Mesenchymal stem cell (in vitro differentiated cells and primary cell): ENCODE measurements around the gene SERINC5.

Experiments
- DNase-seq: peaks from one replicate; pipeline ENCODE4 v3.0.0-alpha.2; 2013
- H2AFZ ChIP-seq: one replicate; pipeline ENCODE4 v1.6.1; 2013; ENCODE audit warnings: low read depth, mild to moderate bottlenecking, control low read depth, inconsistent platforms, low read length, moderate library complexity
- H2AK5ac ChIP-seq: 2 replicates; pipeline ENCODE4 v1.6.1; 2013; ENCODE audit warnings: low read length, moderate library complexity, mild to moderate bottlenecking, inconsistent platforms; ENCODE audit not compliant: severe bottlenecking
- H2BK120ac ChIP-seq: one replicate; pipeline ENCODE4 v1.6.1; 2013; ENCODE audit warnings: low read depth, mild to moderate bottlenecking, inconsistent platforms, low read length, moderate library complexity
- H2BK12ac ChIP-seq, 2 experiments: one replicate each; pipeline ENCODE4 v1.6.1; 2013; ENCODE audit warnings: inconsistent platforms in 2 of 2, low read length in 2 of 2, mild to moderate bottlenecking in 2 of 2, moderate library complexity in 2 of 2, control low read depth in 1 of 2
- H2BK15ac ChIP-seq: one replicate; pipeline ENCODE4 v1.6.1; 2013; ENCODE audit warnings: mild to moderate bottlenecking, low read depth, inconsistent platforms; ENCODE audit not compliant: poor library complexity, severe bottlenecking
- H2BK5ac ChIP-seq: 2 replicates; pipeline ENCODE4 v1.6.1; 2013; ENCODE audit warnings: low read depth, mild to moderate bottlenecking, low read length, control low read depth, inconsistent platforms; ENCODE audit not compliant: poor library complexity, severe bottlenecking
- H3K14ac ChIP-seq, 2 experiments: one replicate each; pipeline ENCODE4 v1.6.1; 2013; ENCODE audit warnings: inconsistent platforms in 2 of 2, low read length in 2 of 2, control low read depth in 1 of 2, mild to moderate bottlenecking in 1 of 2, moderate library complexity in 1 of 2
- H3K18ac ChIP-seq, 2 experiments: one replicate each; pipeline ENCODE4 v1.6.1; 2013; ENCODE audit warnings: inconsistent platforms in 2 of 2, low read length in 2 of 2, control low read depth in 1 of 2, low read depth in 1 of 2, mild to moderate bottlenecking in 1 of 2
- H3K23ac ChIP-seq, 2 experiments: one replicate each; pipeline ENCODE4 v1.6.1; 2013; ENCODE audit warnings: inconsistent platforms in 2 of 2, low read length in 2 of 2, mild to moderate bottlenecking in 2 of 2, moderate library complexity in 2 of 2, control low read depth in 1 of 2
- H3K27ac ChIP-seq: 2 replicates; pipeline ENCODE4 v1.5.1; 2013; ENCODE audit warnings: mild to moderate bottlenecking, moderate library complexity, low read length, control low read depth, inconsistent platforms; ENCODE audit not compliant: poor library complexity, severe bottlenecking
- H3K27me3 ChIP-seq, 2 experiments: 2 replicates each; pipeline versions ENCODE4 v1.6.1 to v1.7.0; 2013; ENCODE audit warnings: low read length in 2 of 2, mild to moderate bottlenecking in 2 of 2, moderate library complexity in 2 of 2, control low read depth in 1 of 2, inconsistent platforms in 1 of 2; ENCODE audit not compliant: control insufficient read depth in 1 of 2, insufficient read depth in 1 of 2
- H3K36me3 ChIP-seq, 2 experiments: 2 replicates each; pipeline versions ENCODE4 v1.6.1 to v1.7.0; 2013; ENCODE audit warnings: low read length in 2 of 2, control low read depth in 1 of 2, inconsistent platforms in 1 of 2, low read depth in 1 of 2, mild to moderate bottlenecking in 1 of 2; ENCODE audit not compliant: insufficient read depth in 2 of 2, control insufficient read depth in 1 of 2
- H3K4ac ChIP-seq, 2 experiments: one replicate each; pipeline ENCODE4 v1.6.1; 2013; ENCODE audit warnings: inconsistent platforms in 2 of 2, low read length in 2 of 2, mild to moderate bottlenecking in 2 of 2, moderate library complexity in 2 of 2, control low read depth in 1 of 2, low read depth in 1 of 2
- H3K4me1 ChIP-seq: 2 replicates; pipeline ENCODE4 v1.6.1; 2013; ENCODE audit warnings: low read depth, low read length, control low read depth; ENCODE audit not compliant: control insufficient read depth, insufficient read depth
- H3K4me2 ChIP-seq: 2 replicates; pipeline ENCODE4 v1.6.1; 2013; ENCODE audit warnings: low read length, mild to moderate bottlenecking, inconsistent platforms; ENCODE audit not compliant: poor library complexity, severe bottlenecking
- H3K4me3 ChIP-seq, 2 experiments: 2 replicates each; pipeline versions ENCODE4 v1.5.1 to v1.7.0; 2013; ENCODE audit warnings: low read length in 2 of 2, mild to moderate bottlenecking in 2 of 2, control low read depth in 1 of 2, low read depth in 1 of 2; ENCODE audit not compliant: insufficient read depth in 1 of 2
- H3K79me1 ChIP-seq: replicated peaks from 2 replicates; pipeline ENCODE4 v1.6.1; 2013; ENCODE audit warnings: mild to moderate bottlenecking, control low read depth, low read length, inconsistent platforms; ENCODE audit not compliant: poor library complexity, severe bottlenecking
- H3K9ac ChIP-seq: 2 replicates; pipeline ENCODE4 v1.7.0; 2013; ENCODE audit warnings: mild to moderate bottlenecking, low read length, moderate library complexity
- H3K9me3 ChIP-seq: 2 replicates; pipeline ENCODE4 v1.7.0; 2013; ENCODE audit warnings: mild to moderate bottlenecking, low read length; ENCODE audit not compliant: control insufficient read depth
- H4K8ac ChIP-seq: one replicate; pipeline ENCODE4 v1.6.1; 2013; ENCODE audit warnings: inconsistent platforms, mild to moderate bottlenecking, low read length, moderate library complexity
- H4K91ac ChIP-seq: one replicate; pipeline ENCODE4 v1.6.1; 2013; ENCODE audit warnings: mild to moderate bottlenecking, low read length, inconsistent platforms
- WGBS: methylation state at CpG from one replicate; pipeline ENCODE4 v1.1.7; 2013; ENCODE audit warnings: mixed read lengths; 5-methylcytosine and 5-hydroxymethylcytosine counted together

Gene SERINC5

GRCh38 chr5:80170117-80170535 is 85.7 kb downstream of the SERINC5 start:
- no peak for DNase-seq
- no peak overlapping the region for H3K18ac ChIP-seq
- no peak overlapping the region for H3K14ac ChIP-seq
- no peak overlapping the region for H2BK5ac ChIP-seq
- no peak overlapping the region for H2AFZ ChIP-seq
- H2AK5ac ChIP-seq = no peak overlapping the region
- H3K79me1 ChIP-seq = no peaks in the 10 kb centered on the region
- H3K23ac ChIP-seq = no peak overlapping the region
- no peaks in the 10 kb centered on the region for H3K4me1 ChIP-seq
- H3K4me2 ChIP-seq = no peak overlapping the region
- no peak overlapping the region for H3K4ac ChIP-seq
- H4K91ac ChIP-seq = no peak overlapping the region
- H3K9ac ChIP-seq = no peak overlapping the region
- no peak overlapping the region for H2BK12ac ChIP-seq
- 9% methylated on average over 2 of the region's 2 CpGs for WGBS
- no peak overlapping the region for H2BK120ac ChIP-seq
- H3K27me3 ChIP-seq = no peaks in the 10 kb centered on the region
- H2BK15ac ChIP-seq = no peak overlapping the region
- no peaks in the 10 kb centered on the region for H3K9me3 ChIP-seq
- no peak overlapping the region for H3K4me3 ChIP-seq
- no peak overlapping the region for H3K27ac ChIP-seq
- H3K36me3 ChIP-seq = peaks cover 0 to 39% of the 10 kb centered on the region in 2 experiments
- no peak overlapping the region for H4K8ac ChIP-seq

DNA sequence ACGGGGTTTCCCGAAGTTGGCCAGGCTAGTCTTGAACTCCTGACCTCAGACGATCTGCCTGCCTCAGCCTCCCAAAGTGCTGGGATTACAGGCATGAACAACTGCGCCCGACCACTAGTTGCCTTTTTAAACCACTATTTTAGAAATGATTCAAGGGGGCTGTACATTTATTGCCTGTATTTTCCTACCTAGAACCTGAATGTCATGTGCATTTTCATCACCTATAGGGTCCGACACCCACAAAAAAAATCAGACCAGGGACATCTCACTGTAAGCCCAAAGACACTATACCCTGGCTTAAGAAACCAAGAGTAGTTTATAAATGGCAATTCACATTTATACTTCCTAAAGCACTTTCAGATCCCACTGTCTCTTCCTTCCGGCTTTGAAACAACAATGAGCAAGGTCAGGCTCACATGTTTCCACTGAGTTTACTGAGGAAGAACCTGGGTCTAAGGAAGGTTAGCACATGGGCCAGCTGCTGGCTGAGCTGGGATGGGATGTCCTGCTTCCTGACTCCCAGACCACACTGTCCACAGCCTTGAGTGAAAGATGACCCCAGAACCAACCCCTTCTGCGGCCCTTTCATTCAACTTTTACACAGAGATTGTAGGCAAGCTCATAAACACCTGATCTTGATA is 87.3 kb downstream of the SERINC5 start:
- peaks cover 0 to 30% of the 10 kb centered on the region in 2 experiments for H3K36me3 ChIP-seq
- no peak overlapping the region for H4K91ac ChIP-seq
- no peak for DNase-seq
- no peak overlapping the region for H3K14ac ChIP-seq
- H2BK12ac ChIP-seq = no peak overlapping the region
- H3K23ac ChIP-seq = no peak overlapping the region
- no peak overlapping the region for H2AFZ ChIP-seq
- no peak overlapping the region for H3K4me3 ChIP-seq
- no peak overlapping the region for H3K4me2 ChIP-seq
- no peak overlapping the region for H2BK5ac ChIP-seq
- H2AK5ac ChIP-seq = no peak overlapping the region
- H3K79me1 ChIP-seq = no peaks in the 10 kb centered on the region
- 96% methylated on average over 8 of the region's 8 CpGs for WGBS
- H4K8ac ChIP-seq = no peak overlapping the region
- no peak overlapping the region for H3K18ac ChIP-seq
- no peaks in the 10 kb centered on the region for H3K4me1 ChIP-seq
- H3K4ac ChIP-seq = no peak overlapping the region
- no peaks in the 10 kb centered on the region for H3K9me3 ChIP-seq
- H2BK15ac ChIP-seq = no peak overlapping the region
- no peak overlapping the region for H2BK120ac ChIP-seq
- H3K27ac ChIP-seq = no peak overlapping the region
- H3K9ac ChIP-seq = no peak overlapping the region
- H3K27me3 ChIP-seq = no peaks in the 10 kb centered on the region

- DNase-seq = peak; percentile 30
- H2AFZ ChIP-seq = no peak overlapping the region
- no peak overlapping the region for H4K91ac ChIP-seq
- H2BK15ac ChIP-seq = no peak overlapping the region
- peaks cover 0 to 43% of the 10 kb centered on the region in 2 experiments for H3K36me3 ChIP-seq
- H3K4me3 ChIP-seq = no peak overlapping the region
- H2BK12ac ChIP-seq = no peak overlapping the region
- H4K8ac ChIP-seq = no peak overlapping the region
- H3K18ac ChIP-seq = no peak overlapping the region
- H3K9me3 ChIP-seq = no peaks in the 10 kb centered on the region
- H3K14ac ChIP-seq = no peak overlapping the region
- H3K79me1 ChIP-seq = no peaks in the 10 kb centered on the region
- H2BK120ac ChIP-seq = no peak overlapping the region
- no peak overlapping the region for H3K4ac ChIP-seq
- WGBS = no CpG with 5 or more reads among the region's 3 CpGs
- no peaks in the 10 kb centered on the region for H3K4me1 ChIP-seq
- no peak overlapping the region for H3K4me2 ChIP-seq
- H3K27me3 ChIP-seq = no peaks in the 10 kb centered on the region
- no peak overlapping the region for H2AK5ac ChIP-seq
- H3K27ac ChIP-seq = no peak overlapping the region
- H2BK5ac ChIP-seq = no peak overlapping the region
- H3K23ac ChIP-seq = no peak overlapping the region
- H3K9ac ChIP-seq = no peak overlapping the region
Observed at GRCh38 chr5:80165452-80165851, 90.4 kb downstream of the SERINC5 start.

- Histone ChIP-seq H2AFZ (no peak overlapping the region), H2BK12ac (no peak overlapping the region), H3K4ac (no peak overlapping the region), H3K14ac (no peak overlapping the region), H3K4me3 (no peak overlapping the region), H3K27ac (no peak overlapping the region), H3K79me1 (no peaks in the 10 kb centered on the region), H2BK120ac (no peak overlapping the region), H4K91ac (no peak overlapping the region), H2BK15ac (no peak overlapping the region), H3K36me3 (peaks cover 4 to 58% of the 10 kb centered on the region in 2 experiments), H3K18ac (no peak overlapping the region), H3K9ac (no peak overlapping the region), H3K27me3 (no peaks in the 10 kb centered on the region), H3K23ac (no peak overlapping the region), H3K9me3 (no peaks in the 10 kb centered on the region), H2AK5ac (no peak overlapping the region), H3K4me2 (no peak overlapping the region), H3K4me1 (peaks cover 1% of the 10 kb centered on the region), H4K8ac (no peak overlapping the region), H2BK5ac (no peak overlapping the region)
- DNase-seq = no peak
- no CpG with 5 or more reads among the region's 1 CpG for WGBS
Observed at GRCh38 chr5:80161165-80161564, 94.7 kb downstream of the SERINC5 start.
